Right lung (tissue), 5 donors: ENCODE data around the gene CD59. TPM values are rescaled to one million over a fixed set of nuclear protein-coding genes. Genes with fewer than 3 reads are reported as not detected.
"Not testable (repeated sequence)": the region's sequence is repeated elsewhere in the genome, so short reads cannot be mapped to it uniquely, and the experiment has no call there.

Source experiments
- DNase-seq, 2 donors: peaks; one replicate each; pipeline ENCODE4 v3.0.0-alpha.2; 2013
- polyA plus RNA-seq, 5 donors: library from polyadenylated mRNA; unstranded; fragments of 120-200 nt; gene quantifications; one replicate each; pipeline versions ENCODE4 v1.2.1 to v1.2.3, GENCODE V29; 2013; ENCODE audit warnings: inconsistent platforms in 1 of 5, low replicate concordance in 1 of 5; ENCODE audit not compliant: insufficient read length in 5 of 5, insufficient read depth in 1 of 5

CD59 gene
- polyA plus RNA-seq, 5 donors, result 180 to 265 (median 225) TPM

DNA sequence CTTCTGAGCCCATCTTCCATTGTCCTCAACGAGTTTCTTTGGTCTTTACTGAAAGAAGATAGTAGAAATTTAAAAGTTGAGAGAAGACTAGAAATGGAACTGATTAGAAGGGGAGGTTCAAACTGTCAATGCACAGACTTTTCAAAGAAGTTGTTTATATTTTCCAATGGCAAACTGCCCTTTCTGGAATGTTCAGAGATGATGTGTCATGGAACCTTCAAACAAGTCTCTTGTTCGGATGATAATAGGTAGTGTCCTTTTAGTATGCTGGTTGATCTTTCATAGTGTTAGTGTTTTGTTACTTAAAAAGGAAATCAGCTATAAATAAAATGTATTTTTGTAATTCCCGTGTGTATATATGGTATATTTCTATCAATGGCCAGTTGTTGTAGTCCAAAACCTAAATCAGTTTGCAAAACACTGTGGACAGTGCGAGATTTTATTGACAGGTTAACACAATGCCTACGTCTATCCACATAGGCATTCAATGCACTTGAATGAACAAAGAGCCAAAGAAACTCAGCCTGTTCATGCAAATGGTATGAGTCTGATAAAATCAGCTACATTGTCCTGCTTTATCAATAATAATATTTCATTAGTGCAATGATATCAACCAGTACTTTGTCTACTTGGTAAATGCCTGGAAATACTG lies 66.5 kb downstream of the CD59 start:
- no peak for DNase-seq

DNA sequence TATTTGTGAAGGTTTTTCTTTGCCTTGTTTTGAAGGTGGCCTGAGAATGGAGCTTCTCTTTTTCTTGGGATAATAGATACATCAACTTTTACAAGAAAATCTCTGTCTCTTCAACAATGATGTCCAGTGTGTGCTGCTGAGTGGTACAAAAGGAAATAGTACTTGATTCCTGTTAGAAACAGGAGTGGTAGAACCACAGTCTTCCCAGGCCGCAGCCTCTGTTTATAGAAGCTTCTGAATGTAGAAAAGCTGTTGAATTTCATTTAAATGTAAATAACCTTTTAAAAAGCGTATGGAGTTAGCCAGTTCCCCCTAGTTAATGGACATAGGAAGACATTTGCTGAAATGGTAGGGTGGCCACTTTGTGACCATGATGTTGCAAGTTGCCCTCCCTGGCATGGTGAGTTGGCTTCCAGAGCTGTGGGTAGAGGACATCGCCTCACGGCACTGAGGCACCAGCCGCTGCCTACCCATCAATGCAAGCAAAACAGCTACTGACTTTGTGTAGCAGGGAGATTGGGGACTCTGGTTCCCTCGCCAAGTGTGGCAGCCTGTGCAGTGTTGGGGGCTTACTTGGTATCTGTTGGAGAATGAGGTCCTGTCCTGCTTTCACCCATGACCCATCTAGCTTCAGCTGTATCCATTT lies 67.1 kb downstream of the CD59 start:
- no peak for DNase-seq

DNA sequence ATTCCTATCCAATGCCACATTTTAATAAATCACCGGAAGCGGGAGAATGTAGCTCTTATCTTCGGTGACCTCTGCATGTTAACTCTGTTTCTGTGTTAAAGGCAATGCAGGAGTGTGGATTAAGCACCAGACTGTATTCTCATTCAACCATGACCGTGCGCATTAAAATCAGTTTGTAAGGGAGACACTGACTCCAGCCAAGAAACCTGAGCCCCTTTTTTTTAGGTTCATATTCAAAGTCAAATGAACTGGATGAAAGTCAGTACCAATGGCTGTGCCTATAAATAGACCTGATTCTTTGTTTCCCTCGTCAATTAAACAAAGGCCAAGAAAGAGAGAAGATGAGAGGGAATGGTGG lies 67.8 kb downstream of the CD59 start:
- DNase-seq, result no peak

DNA sequence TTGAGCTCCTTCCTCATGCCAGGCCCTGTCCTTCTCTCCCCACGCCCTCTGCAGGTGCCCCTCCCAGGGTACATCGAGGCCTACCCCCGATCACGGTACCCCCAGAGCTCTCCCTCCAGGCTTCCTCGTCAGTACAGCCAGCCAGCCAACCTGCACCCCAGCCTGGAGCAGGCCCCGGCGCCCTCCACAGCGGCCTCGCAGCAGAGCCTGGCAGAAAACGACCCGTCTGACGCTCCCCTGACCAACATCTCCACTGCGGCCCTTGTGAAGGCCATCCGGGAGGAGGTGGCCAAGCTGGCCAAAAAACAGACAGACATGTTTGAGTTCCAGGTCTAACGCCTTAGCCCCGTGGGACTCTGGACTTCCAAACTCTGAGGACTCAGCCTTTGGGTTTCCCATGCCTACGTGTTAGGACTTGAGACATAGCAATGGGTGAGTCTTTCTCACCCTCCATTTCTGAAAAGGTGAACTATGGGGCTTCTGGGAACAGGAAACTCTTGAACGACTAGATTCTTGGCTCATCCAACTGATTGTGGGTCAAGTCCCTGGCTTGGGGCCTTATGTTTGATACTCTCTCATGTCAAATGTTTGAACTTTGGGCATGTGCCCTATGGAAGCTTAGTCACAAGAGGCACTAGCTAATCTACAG lies 68.3 kb downstream of the CD59 start:
- no peak for DNase-seq

DNA sequence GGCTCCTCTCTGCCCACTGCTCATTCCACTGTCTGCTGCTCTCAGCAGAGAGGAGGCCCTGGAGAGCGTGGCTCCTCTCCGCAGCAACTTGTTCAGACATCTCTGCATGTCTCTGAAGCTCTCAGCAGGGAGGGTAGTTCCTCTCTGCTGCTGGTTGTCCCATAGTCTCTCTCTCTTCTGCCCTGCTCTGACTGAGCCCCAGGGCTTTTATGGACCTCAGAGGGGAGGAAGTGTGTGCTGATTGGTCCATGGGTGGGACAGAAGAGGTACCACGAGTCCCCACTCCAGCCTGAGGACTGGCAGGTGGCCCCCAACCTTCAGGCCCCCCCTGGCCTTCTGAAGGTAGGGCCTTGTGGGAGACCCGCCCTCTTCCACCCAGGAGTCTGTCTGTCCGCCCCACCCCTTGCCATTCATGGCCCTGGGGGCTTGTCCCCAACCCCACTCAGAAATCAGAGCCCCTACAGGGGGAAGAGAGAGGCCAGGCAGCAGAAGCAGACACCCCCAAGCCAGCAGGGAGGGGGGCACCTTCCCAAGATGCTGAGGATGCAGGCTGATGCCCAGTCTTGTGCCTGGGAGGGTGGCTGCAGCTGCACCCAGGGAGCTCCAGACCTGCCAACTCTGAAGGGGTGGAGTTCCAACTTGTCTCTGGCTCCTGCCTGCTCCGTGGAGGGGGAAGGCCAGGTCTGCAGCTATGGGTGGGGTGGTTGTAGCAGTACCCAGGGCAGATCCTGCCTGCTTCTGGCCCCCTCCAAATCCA lies 70.7 kb downstream of the CD59 start:
- DNase-seq, result no peak

DNA sequence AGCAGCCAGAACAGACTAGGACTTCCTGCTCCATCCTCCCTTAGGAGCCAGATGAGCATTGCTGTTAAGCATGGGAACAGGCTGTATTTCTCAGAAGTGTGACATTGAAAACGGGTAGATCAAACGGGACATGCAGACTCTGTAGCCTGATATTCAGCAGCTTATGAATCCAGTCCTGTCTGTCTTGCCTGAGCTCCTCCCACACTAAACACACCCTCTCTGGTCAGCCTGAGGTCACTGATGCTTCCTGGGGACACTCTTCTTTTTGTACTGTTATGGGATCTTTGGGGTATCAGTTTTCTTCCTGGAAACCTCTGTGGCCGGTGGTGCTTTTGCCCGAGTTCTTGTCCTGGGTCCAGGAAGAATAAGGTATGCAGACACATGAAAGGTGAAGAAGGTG lies 71.4 kb downstream of the CD59 start:
- DNase-seq, result no peak

DNA sequence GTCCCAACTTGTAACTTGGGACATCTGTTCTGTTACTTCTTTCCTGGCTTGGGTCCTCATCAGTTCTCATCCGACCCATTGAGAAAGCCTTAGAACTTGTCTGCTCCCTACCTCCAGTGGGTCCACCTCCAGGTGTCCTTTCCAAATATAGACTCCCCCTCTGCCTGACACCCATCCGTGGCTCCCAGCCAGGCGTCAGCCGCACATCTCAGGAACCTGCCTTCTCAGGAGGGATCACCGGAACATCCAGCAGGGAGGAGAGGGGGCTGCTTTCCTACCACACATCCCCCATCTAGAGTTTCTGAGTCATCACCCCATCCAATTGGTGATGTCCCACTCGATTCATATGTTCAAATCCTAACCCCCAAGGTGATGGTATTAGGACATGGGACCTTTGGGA lies 72.1 kb downstream of the CD59 start:
- DNase-seq, result no peak

DNA sequence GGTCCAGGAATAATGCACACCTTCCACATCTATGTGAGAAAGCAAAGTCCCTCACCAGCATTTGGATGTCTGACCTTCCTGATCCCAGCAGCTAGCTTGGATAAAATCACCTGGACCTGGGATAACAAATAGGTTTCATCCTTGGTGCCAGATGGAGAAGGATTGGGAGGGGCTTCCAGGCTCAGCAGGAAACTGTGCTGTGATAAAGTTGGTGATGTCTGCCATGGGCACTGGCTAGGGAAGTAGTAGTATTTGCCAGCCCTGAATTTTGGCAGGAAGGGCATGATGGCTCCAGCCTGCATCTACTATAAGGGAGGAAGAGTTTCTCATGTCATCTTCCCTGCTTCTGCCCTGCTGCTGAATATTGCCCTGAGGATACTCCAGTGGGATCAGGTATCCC lies 73.1 kb downstream of the CD59 start:
- DNase-seq, result no peak

DNA sequence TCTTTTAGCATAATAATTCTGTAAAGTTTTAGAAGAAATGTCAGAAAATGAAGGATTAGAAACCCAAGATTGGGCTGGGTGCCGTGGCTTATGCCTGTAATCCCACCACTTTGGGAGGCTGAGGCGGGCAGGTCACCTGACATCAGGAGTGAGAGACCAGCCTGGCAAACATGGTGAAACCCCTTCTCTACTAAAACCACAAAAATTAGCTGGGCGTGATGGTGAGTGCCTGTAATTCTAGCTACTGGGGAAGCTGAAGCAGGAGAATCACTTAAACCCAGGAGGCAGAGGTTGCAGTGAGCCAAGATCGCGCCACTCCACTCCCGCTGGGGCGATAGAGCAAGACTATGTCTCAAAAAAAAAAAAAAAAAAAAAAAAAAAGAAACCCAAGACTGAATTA lies 74.7 kb downstream of the CD59 start:
- DNase-seq, result not testable (repeated sequence)

DNA sequence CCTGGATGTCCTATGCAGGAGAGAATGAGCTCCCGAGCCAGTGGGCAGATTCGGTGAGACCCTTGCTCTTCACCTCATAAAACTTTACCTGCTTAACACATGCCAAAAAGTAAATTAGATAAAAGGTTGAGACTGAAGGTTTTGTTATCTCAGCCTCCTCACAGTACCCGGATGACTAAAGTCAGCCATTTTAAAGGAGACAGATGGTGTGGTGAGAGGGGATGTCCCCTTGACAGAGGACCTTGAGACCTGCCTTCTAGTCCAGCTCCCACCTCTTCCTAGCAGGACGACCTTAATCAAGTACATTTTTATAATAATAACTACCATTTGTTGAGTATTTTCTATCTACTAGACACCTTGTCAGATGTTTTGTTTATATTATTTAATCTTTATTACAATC lies 75.3 kb downstream of the CD59 start:
- no peak for DNase-seq

DNA sequence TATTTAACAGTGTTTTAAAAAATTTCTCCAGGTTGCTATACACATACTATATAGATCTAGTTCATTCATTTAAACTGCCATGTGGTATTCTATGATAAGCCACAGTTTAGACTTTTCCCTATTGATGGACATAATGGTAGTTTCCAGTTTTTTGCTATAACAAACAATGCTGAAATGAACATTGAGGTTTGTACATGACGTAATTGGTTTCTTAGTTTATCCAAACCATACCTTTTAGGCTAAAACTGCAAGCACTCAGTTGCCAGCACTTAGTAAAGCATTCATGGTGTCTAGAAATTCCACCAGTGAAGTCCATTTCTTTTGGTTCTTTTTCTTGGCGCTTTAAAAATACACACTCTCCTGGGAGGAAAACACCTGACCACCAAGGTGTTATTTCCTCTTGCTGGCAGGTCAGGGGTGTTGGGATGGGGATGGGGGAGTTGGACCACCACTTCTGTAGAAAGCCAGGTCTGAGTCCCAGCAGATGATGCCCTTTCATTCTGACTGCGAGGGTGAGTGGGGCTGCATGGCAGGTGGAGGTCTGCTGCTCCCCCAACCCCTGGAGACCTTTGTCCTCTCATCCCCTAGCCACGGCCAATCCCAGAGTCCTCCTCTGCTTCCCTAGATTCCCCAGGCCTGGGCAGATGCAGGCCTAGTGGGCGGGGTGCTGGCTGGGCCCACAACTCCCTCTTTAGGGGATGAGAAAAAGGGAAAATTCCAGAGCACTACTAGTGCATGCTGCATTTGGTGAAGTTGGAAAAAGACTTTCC lies 76.7 kb downstream of the CD59 start:
- no peak for DNase-seq

DNA sequence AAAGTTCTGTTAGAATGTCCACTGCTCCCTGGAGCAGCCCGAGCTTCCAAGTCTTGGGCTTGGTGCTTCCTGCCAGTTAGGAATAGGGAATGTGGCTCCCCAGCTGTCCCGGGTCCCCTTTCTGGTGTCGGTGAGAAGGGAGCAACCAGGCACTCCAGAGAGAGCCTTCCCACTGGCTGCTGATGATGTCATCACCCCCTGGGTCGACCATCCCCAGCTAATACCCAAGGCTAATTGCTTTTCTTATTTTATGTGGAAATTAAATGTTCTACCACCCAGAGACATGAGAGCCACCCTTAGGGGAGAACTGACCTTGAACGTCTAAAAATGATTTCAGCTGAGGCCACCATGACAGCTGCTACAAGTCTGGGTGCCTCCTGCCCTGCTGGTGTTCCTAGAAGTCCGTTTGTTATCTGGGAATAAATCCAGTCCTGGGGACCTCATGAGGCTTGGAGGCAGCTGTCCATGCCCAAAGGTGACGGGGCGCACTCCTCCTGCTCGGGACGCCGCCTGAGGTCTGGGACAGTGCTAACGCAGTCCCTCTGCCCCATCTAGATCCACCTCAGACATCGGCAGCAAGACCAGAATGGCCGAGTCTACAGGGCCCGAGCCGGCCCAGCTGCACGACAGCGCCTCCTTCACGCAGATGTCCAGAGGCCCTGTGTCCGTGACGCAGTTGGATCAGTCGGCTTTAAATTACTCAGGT lies 77.9 kb downstream of the CD59 start:
- no peak for DNase-seq

DNA sequence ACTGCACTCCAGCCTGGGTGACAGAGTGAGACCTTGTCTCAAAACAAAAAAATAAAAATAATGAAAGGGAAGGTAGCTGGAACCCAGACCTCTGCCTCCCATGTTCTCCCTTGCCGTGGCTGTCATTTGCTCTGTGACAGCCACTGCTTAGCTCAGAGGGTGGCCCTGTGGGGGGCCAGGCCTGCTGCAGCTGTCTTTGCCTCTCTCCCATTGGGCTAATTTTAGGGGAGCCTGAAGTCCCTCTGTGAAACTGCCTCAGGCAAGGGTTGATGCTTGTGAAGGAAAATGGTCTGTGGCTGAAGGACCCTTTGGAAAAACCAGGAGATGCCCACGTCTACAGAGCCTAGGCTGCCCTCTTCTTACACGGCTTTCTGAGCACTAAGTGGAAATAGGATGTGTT lies 78.5 kb downstream of the CD59 start:
- no peak for DNase-seq

DNA sequence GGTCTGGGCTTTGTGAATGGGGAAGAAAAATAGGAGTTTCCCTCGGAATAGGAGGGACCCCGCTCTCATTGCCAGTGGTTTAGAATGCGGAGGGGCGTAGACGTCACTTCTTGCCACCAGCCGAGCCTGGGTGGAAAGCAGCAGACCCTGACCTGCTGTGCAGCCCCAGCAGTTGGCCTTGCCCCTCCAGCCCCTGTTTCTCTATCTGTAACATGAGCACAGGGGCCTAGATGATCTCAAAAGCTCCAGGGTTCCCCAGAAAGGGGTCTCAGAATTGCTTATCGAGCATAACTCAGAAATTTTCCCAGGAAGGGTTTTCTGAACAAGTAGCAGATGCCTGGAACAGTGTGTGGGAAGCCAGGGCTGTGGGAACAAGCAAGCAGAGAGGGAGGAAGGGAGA lies 79.5 kb downstream of the CD59 start:
- DNase-seq, result no peak

DNA sequence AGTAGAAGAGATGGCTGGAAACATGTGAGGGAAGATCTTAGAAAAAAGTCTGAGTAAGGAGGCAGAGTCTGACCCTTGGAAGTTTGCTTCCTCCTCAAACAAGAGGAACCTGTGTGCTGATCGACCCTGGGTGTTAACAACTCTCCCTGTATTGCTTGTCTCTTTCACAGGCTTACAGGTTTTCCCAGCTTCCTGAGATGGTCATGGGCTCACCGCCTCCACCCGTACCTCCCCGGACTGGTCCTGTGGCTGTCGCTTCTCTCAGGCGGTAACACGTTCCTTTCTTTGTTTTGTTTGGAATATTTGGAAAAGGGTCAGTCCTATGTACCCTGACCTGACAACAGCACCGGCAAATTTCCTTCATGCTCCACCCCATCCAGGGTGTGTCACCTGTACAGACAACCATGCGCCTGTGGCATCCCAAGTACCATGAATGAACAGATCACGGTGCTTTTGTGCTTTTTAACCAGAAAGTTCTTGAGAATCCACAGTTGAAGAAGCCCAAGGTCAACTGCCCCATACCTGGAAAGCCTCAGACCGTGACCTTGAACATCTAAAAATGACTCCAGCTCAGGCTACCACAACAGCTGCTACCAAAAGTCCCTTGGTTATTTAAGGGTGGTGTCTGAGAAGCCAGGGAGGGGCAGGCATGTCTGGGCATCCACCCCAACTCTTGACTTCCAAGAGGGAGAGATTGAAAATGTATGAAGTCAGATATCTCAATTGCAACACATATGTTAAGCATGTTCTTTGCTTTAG lies 80.2 kb downstream of the CD59 start:
- no peak for DNase-seq

DNA sequence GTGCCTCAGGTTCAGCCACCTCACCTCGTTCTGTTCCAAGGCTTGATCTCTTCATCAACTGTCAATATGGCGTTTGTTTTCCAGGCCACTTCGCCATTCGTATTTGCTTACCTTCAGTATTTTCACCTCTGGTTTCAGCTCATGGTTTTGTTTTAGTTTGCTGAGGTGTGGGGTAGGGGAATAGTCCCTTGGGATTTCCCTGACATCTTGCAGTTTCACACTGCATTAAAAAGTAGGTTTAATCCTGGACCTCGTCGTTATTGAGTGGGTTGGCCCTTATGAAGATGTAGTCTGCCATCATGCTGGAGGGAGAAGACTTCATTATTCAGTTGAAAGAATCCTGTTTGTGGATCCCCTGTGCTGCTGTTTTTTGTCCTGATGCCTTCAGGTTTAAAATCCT lies 81.6 kb downstream of the CD59 start:
- no peak for DNase-seq
